Measurements from ENCODE around the gene GLT8D2.

DNA sequence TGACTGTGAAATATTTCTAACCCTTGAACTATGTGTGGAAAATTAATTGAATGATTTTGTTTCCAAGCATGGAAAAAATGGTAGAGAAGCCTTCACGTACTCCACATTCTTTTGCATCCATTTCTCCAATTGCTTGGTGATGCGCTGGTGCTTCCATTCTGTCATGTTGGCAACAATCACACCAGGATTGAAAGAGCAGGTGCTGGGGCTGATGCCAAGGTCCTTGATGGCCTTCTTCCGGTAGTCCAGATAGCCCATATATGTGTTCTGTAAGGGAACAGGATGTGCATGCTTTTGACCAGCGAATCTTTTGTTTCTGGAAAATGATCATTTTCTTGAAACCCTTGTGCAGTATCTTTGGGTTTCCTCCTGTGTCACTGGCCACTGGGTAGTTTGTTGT is 55.8 kb downstream of the GLT8D2 start:
- TF ChIP-seq, protein P1, sequence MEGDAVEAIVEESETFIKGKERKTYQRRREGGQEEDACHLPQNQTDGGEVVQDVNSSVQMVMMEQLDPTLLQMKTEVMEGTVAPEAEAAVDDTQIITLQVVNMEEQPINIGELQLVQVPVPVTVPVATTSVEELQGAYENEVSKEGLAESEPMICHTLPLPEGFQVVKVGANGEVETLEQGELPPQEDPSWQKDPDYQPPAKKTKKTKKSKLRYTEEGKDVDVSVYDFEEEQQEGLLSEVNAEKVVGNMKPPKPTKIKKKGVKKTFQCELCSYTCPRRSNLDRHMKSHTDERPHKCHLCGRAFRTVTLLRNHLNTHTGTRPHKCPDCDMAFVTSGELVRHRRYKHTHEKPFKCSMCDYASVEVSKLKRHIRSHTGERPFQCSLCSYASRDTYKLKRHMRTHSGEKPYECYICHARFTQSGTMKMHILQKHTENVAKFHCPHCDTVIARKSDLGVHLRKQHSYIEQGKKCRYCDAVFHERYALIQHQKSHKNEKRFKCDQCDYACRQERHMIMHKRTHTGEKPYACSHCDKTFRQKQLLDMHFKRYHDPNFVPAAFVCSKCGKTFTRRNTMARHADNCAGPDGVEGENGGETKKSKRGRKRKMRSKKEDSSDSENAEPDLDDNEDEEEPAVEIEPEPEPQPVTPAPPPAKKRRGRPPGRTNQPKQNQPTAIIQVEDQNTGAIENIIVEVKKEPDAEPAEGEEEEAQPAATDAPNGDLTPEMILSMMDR (IDR thresholded peaks at IDR 0.05; ENCODE audit: insufficient read depth, low read length, poor library complexity, severe bottlenecking) = no peak
- no peak for TF ChIP-seq EZH2phosphoT487 (conservative IDR thresholded peaks at IDR 0.05; ENCODE audit: low read length)
